GM19351 (cell line): ENCODE data around the gene DNASE1L2.

ENCODE experiments used
- ATAC-seq: cut with Tn5 transposase; IDR thresholded peaks from one replicate; pipeline ENCODE4 v1.9.1; 2021; ENCODE audit warnings: mild to moderate bottlenecking, moderate library complexity; ENCODE audit not compliant: unreplicated experiment

The DNASE1L2 gene

GRCh38 chr16:2223221-2223941 is 12.9 kb upstream of the DNASE1L2 start, which contains the start of gene E4F1:
Gene E4F1, plus strand, starts transcription at chr16:2223591. Its CDS starts 23 bp downstream, at chr16:2223614.
- peak; percentile 94 for ATAC-seq

- peak; percentile 25 for ATAC-seq
Observed at GRCh38 chr16:2223942-2224486, 12.2 kb upstream of the DNASE1L2 start.

DNA sequence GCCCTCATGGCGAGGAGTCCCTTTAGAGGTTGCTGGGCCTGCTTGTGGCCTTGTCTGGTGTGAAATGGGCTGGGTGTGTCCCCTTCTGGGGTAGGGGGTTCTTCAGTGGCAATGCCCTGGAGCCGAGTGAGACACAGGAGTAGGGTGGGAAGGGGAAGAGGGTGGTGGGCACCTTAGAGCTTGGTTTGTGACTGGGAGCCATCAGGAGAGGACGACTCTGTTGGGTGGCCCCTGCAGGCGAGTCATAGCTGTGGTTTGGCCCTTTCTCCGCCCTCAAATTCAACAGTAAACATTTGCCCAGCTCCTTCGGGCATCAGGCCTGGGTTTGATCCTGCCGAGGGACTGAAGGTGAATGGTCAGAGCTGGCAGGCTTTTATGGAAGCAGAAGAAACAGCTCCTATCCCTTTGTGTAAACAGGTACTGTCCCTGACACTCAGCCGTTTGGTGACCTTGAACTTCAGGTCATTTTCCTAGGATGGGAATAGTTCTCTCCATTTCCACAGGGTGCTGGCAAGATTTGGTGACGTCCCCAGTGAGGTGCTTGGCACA is 9.9 kb upstream of the DNASE1L2 start:
- ATAC-seq, result no peak

DNA sequence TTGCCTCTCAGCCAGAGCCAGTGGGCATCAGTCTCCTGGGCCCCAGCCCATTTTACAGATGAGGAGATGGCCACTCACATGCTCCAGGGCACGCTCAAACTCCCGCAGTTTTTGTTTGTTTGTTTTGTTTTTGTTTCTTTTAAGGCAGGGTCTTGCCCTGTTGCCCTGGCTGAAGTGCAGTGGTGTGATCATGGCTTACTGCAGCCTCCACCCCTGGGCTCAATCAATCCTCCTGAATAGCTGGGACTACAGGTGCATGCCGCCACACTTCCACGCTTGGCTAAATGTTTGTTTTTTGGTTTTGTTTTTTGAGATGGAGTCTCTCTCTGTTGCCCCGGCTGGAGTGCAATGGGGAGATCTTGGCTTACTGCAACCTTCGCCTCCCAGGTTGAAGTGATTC is 9.3 kb upstream of the DNASE1L2 start:
- no peak for ATAC-seq

- no peak for ATAC-seq
Observed at GRCh38 chr16:2228161-2228824, 8.0 kb upstream of the DNASE1L2 start.

- no peak for ATAC-seq
Observed at GRCh38 chr16:2229091-2229490, 7.2 kb upstream of the DNASE1L2 start.

DNA sequence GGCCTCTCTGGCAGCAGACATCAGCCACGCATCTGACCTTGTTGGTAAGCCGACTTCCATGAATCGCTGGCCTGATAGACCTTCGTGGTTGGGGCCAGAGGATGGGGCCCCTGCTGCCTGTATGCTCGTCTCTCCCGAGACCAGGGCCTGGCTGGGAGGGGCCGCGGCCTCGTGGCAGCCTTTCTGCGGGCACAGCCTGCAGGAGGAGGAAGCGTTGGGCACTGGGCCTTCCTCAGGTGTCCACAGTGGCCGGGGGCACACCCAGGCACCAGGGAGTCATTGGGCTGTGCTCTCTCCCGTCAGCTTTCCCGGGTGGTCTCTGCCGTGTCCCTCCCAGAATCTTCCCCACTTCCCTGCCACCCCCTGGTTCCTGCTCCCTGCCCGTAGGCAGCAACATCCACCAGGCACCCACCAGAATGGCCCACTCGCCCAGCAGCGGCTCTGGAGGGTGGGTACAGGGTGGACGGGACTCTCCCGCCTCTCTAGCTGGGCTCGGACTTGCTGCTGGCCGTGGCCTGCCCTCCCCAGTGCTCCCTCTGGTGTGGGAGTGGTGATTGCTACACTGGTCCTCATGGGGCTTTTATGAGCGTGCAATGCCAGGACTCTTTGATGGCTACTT is 6.5 kb upstream of the DNASE1L2 start:
- ATAC-seq, result no peak

- ATAC-seq, result no peak
Observed at GRCh38 chr16:2230376-2230775, 5.9 kb upstream of the DNASE1L2 start.

DNA sequence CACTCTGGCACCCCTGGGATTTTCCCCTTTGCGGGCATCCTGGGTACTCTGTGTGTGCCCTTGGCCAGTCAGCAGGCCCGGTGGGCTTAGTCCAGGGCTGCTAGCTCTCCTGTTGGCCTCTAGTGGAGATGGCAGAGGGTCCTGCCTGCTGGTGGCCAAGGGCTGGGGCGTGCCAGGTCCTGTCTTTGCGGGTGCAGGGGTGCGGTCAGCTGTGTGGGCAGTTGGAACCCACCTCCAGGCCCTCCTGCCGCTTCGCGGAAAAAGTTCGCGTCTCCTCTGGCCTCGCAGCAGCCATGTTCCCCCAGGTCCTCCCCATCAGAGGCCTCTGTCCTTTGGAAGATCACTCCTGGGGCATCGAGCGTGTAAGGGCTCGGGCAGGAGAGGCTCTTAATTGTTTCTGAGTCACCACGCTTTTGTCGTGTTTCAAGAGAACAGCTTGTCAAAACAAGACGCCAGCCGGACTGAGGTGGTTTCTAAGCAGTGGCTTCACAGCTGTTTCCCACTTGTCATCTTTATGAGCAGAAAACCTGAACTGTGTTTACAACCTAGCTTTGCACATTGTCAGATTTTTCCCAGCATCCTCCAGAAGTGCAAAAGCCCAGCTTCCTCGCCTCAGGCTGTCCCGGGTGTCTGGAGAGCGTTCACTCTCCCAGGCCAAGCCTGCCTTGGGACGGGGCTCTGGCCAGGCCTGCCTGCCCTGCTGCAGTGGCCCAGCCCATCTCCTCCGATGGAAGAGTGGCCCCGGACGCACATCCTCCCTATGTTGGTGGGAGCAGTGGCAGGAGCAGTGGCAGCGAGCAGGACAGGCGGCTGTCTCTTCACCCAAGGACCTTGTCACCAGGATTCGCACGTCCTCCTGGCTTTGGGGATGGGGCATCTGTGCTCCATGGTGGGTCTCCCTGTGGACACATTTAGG is 5.0 kb upstream of the DNASE1L2 start:
- ATAC-seq, result no peak

DNA sequence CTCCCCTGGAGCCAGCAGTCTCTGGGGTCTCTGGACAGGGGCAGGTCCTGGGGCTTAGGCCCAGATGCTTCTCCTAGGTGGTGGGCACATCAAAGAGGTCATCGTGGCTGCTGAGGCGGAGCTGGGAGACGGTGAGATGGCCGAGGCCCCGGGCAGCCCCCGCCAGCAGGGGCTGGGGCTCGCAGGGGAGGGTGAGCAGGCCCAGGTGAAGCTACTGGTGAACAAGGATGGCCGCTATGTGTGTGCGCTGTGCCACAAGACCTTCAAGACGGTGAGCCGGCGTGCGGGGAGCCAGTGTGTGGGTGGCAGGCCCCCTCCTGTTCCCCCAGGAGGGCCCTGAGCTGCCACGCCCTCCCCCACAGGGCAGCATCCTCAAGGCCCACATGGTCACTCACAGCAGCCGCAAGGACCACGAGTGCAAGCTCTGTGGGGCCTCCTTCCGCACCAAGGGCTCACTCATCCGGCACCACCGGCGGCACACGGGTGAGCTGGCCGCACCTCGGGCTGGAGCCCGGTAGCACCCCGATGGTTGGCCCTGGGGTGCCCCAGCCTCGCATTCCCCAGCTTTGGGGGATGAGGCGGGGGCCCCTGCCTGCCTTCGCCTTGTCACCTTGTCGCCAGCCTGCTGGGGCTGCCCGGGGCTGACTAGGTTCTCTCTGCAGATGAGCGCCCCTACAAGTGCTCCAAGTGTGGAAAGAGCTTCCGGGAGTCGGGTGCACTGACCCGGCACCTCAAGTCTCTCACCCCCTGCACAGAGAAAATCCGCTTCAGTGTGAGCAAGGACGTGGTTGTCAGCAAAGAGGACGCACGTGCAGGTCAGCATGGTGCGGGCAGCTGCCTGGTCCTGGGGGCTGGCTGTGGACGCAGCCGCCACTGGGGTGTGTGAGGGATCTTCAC is 3.9 kb upstream of the DNASE1L2 start:
- no peak for ATAC-seq

DNA sequence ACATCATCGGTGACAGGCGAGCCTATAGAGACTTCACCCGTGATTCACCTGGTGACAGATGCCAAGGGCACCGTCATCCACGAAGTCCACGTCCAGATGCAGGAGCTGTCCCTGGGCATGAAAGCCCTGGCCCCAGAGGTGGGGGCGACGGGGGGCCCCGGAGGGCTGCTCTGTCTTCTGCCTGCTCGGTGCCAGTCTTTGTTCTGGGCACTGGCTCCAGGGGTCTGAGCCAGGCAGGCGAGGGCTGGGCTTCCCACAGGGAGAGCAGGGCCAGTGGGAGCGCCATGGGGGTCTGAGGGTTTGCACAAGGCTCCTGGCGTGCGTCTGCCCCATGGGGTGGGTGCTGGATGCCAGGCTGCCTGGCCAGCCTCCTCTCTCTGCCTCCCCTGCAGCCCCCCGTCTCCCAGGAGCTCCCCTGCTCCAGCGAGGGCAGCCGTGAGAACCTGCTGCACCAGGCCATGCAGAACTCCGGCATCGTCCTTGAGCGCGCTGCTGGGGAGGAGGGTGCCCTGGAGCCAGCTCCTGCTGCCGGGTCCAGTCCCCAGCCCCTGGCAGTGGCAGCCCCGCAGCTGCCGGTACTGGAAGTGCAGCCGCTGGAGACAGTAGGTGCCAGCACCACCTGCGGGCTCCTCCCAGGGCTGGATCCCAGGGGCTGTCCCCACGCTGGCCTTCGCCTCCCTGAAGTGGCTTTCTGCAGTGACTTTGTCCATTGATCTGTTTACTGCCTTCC is 3.0 kb upstream of the DNASE1L2 start:
- no peak for ATAC-seq

DNA sequence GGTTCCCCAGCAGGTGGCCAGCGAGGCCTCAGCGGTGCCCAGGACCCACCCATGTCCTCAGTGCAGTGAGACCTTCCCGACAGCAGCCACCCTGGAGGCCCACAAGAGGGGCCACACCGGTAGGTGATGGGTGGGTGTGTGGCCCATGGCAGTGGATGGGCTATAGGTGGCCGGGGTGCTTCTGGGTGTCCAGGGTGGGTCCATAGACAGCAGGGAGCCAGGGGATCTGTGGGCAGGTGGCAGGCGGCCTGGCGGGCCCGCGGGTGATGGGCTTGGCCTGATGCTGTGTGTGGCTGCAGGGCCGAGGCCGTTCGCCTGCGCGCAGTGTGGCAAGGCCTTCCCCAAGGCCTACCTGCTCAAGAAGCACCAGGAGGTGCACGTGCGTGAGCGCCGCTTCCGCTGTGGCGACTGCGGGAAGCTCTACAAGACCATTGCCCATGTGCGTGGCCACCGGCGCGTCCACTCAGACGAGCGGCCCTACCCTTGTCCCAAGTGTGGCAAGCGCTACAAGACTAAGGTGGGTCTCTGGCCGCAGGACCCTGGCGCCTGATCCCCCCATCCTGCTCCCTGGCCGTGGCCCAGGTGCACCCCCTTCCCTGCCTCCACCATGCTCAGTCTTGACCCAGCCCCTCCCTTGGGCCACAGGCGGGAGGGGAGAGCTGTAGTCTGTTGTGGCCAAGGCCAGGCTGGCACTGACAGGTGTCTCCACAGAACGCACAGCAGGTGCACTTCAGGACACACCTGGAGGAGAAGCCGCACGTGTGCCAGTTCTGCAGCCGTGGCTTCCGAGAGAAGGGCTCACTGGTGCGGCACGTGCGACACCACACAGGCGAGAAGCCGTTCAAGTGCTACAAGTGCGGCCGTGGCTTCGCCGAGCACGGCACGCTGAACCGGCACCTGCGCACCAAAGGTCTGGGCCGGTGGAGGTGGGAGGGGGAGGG is 2.1 kb upstream of the DNASE1L2 start:
- no peak for ATAC-seq

- no peak for ATAC-seq
Observed at GRCh38 chr16:2234813-2235170, 1.5 kb upstream of the DNASE1L2 start.

DNA sequence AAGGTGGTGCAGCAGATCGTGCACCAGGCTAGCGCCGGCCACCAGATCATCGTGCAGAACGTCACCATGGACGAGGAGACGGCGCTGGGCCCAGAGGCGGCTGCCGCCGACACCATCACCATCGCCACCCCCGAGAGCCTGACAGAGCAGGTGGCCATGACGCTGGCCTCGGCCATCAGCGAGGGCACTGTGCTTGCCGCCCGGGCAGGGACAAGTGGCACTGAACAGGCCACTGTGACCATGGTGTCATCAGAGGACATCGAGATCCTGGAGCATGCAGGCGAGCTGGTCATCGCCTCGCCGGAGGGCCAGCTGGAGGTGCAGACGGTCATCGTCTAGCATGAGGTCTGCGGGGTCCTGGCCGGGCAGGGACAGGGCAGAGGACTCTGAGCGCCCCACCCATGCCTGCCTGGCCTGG is 1.0 kb upstream of the DNASE1L2 start:
- no peak for ATAC-seq

DNA sequence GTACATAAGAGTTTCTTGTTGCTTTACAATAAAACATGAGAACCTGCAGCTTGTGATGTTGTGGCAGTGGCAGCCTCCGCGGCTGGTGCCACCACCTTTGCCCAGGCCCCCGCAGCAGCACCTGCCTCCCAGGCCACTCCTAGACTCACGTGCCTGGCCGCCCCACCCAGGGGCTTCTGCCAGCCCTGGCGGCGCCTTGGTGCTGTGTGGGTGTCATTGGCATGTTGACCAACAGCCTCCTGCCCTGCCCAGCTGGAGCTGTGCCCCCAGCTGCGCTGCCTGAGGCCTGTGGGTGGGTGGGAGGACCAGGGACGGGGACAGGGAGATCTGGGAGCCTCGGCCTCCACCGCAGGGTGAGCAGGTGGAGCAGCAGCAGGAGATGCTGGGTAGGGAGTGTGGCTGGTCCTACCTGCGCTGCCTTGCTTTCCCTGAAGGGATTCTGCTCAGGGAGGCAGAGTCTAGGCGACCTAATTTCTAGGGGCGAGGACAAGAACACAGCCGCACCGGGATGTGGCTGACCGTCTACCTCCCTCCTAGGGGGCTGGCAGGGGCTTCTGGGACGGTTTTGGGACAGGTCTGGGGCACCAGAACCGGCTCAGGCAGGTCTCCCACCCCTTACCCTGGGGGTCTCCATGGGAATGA is 428 bp upstream of the DNASE1L2 start:
- no peak for ATAC-seq

- no peak for ATAC-seq
Observed at GRCh38 chr16:2237102-2237482, 848 bp downstream of the DNASE1L2 start.

DNA sequence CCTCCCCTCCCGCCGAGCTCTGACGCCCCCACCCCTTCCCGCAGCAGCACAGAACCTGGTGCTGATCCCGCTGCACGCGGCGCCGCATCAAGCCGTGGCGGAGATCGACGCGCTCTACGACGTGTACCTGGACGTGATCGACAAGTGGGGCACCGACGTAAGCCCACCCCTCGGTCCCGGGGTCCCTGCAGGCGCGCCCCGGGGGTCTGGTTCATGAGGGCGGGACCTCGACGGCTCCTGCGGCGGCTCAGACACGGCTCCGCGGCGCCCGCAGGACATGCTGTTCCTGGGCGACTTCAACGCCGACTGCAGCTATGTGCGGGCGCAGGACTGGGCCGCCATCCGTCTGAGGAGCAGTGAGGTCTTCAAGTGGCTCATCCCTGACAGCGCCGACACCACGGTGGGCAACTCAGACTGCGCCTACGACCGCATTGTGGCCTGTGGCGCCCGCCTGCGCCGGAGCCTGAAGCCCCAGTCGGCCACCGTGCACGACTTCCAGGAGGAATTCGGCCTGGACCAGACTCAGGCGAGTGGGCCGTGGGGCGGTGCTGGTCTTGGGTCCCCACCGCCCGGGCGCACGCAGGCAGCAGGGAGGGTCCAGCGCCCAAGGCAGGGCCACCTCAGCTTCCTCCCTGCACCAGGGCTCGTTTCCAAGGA is 1.4 kb downstream of the DNASE1L2 start:
- no peak for ATAC-seq
